22Rv1 (cell line): Measurements from ENCODE around the gene TMEM11.

ENCODE experiments used
- H3K27ac ChIP-seq: fragments of 450-650 bp; 2 replicates; pipeline ENCODE4 v1.5.1; 2017
- CTCF ChIP-seq: fragments of 450-650 bp; IDR thresholded peaks from 2 replicates; pipeline ENCODE4 v1.5.1; 2017; ENCODE audit warnings: mild to moderate bottlenecking
- ZFX ChIP-seq: fragments of 450-650 bp; IDR thresholded peaks from 2 replicates; pipeline ENCODE4 v1.6.1; 2017; ENCODE audit warnings: antibody characterized with exemption, borderline replicate concordance

The TMEM11 gene

GRCh38 chr17:21252289-21252795 is 38.4 kb upstream of the TMEM11 start:
- no peak for TF ChIP-seq CTCF
- H3K27ac ChIP-seq, result no peak overlapping the region

GRCh38 chr17:21251337-21252010 is 37.5 kb upstream of the TMEM11 start:
- no peak overlapping the region for H3K27ac ChIP-seq
- no peak for TF ChIP-seq CTCF
- TF ChIP-seq ZFX, result no peak

- no peak overlapping the region for H3K27ac ChIP-seq
- TF ChIP-seq CTCF (no peak), ZFX (no peak)
Measured at GRCh38 chr17:21250854-21251253, 36.9 kb upstream of the TMEM11 start.

GRCh38 chr17:21249920-21250703 is 36.2 kb upstream of the TMEM11 start:
- H3K27ac ChIP-seq, result no peak overlapping the region
- no peak for TF ChIP-seq CTCF
- no peak for TF ChIP-seq ZFX

- no peak overlapping the region for H3K27ac ChIP-seq
- no peak for TF ChIP-seq ZFX
- TF ChIP-seq CTCF, result no peak
Measured at GRCh38 chr17:21249086-21249795, 35.3 kb upstream of the TMEM11 start.

- no peak overlapping the region for H3K27ac ChIP-seq
- TF ChIP-seq CTCF, result no peak
- TF ChIP-seq ZFX, result no peak
Measured at GRCh38 chr17:21248500-21248899, 34.5 kb upstream of the TMEM11 start.
